ENCODE measurements around the gene ELFN1. TPM values are rescaled to one million over a fixed set of nuclear protein-coding genes. Genes with fewer than 3 reads are reported as not detected.

Gene ELFN1
- total RNA-seq, 1 donor from 2014 or later, result 19.7 TPM

- no peak for DNase-seq (ENCODE audit: low read depth)
- FAIRE-seq, result no peak
- Histone ChIP-seq H3K27ac (ENCODE audit: low read depth, low read length) (no peak overlapping the region), H3K4me2 (ENCODE audit: low read length) (no peak overlapping the region), H4K20me1 (ENCODE audit: insufficient read depth, low read length) (peaks cover 36% of the 10 kb centered on the region), H3K4me3 (ENCODE audit: insufficient read depth, low read depth, low read length) (no peak overlapping the region), H3K79me2 (ENCODE audit: insufficient read depth, low read length) (no peaks in the 10 kb centered on the region), H3K9ac (ENCODE audit: low read length) (no peak overlapping the region), H3K36me3 (ENCODE audit: insufficient read depth, low read length) (no peaks in the 10 kb centered on the region), H3K27me3 (ENCODE audit: insufficient read depth, low read length) (no peaks in the 10 kb centered on the region), H3K9me3 (ENCODE audit: insufficient read depth, low read depth, low read length) (no peaks in the 10 kb centered on the region), H2AFZ (ENCODE audit: low read depth, low read length) (no peak overlapping the region), H3K4me1 (ENCODE audit: insufficient read depth, low read length) (no peaks in the 10 kb centered on the region)
- Mint-ChIP-seq H3K27ac (ENCODE audit: unreplicated experiment) (no peak overlapping the region), H3K4me1 (ENCODE audit: low read depth, unreplicated experiment) (no peaks in the 10 kb centered on the region), H3K4me3 (ENCODE audit: unreplicated experiment) (peak overlapping the region; percentile 24), H3K36me3 (ENCODE audit: low read depth, unreplicated experiment) (peaks cover 16% of the 10 kb centered on the region), H3K9me3 (ENCODE audit: unreplicated experiment) (peaks cover 2% of the 10 kb centered on the region), H3K27me3 (ENCODE audit: low read depth, unreplicated experiment) (peaks cover 7% of the 10 kb centered on the region)
- TF ChIP-seq CTCF (IDR thresholded peaks at IDR 0.05; ENCODE audit: insufficient read depth, low read depth, low read length) (no peak), EZH2 (IDR thresholded peaks at IDR 0.05; ENCODE audit: insufficient read depth, low read length) (no peak)
Observed at GRCh38 chr7:1677206-1678080, 7.4 kb downstream of the ELFN1 start.

GRCh38 chr7:1678081-1678543 lies 8.0 kb downstream of the ELFN1 start:
- Mint-ChIP-seq H3K4me1 (ENCODE audit: low read depth, unreplicated experiment) (no peaks in the 10 kb centered on the region), H3K36me3 (ENCODE audit: low read depth, unreplicated experiment) (peaks cover 16% of the 10 kb centered on the region)
- H3K4me1 ChIP-seq (ENCODE audit: insufficient read depth, low read length), result no peaks in the 10 kb centered on the region

More at GRCh38 chr7:1678081-1678543, 8.0 kb downstream of the ELFN1 start:
- no peak overlapping the region for H3K4me3 ChIP-seq (ENCODE audit: insufficient read depth, low read depth, low read length)
- peaks cover 36% of the 10 kb centered on the region for H4K20me1 ChIP-seq (ENCODE audit: insufficient read depth, low read length)
- Mint-ChIP-seq H3K9me3 (ENCODE audit: unreplicated experiment) (peaks cover 8% of the 10 kb centered on the region), H3K27ac (ENCODE audit: unreplicated experiment) (no peak overlapping the region), H3K27me3 (ENCODE audit: low read depth, unreplicated experiment) (peaks cover 7% of the 10 kb centered on the region), H3K4me3 (ENCODE audit: unreplicated experiment) (no peak overlapping the region)
- TF ChIP-seq EZH2 (IDR thresholded peaks at IDR 0.05; ENCODE audit: insufficient read depth, low read length) (no peak), CTCF (IDR thresholded peaks at IDR 0.05; ENCODE audit: insufficient read depth, low read depth, low read length) (no peak)
- H3K27me3 ChIP-seq (ENCODE audit: insufficient read depth, low read length), result no peaks in the 10 kb centered on the region
- no peak overlapping the region for H3K4me2 ChIP-seq (ENCODE audit: low read length)
- FAIRE-seq (no peak), DNase-seq (ENCODE audit: low read depth) (no peak)
- no peak overlapping the region for H3K27ac ChIP-seq (ENCODE audit: low read depth, low read length)
- no peaks in the 10 kb centered on the region for H3K79me2 ChIP-seq (ENCODE audit: insufficient read depth, low read length)
- H3K9ac ChIP-seq (ENCODE audit: low read length), result no peak overlapping the region
- H3K9me3 ChIP-seq (ENCODE audit: insufficient read depth, low read depth, low read length), result no peaks in the 10 kb centered on the region
- no peaks in the 10 kb centered on the region for H3K36me3 ChIP-seq (ENCODE audit: insufficient read depth, low read length)
- no peak overlapping the region for H2AFZ ChIP-seq (ENCODE audit: low read depth, low read length)

Data from astrocyte (in vitro differentiated cells and primary cell).